K562 (cell line): ENCODE data around the gene CORO6. TPM values are rescaled to one million over a fixed set of nuclear protein-coding genes. Genes with fewer than 3 reads are reported as not detected.

Source experiments
- BACH1 ChIP-seq: fragments of 200-800 bp; sonication (Bioruptor generic); IDR thresholded peaks from 2 replicates; pipeline ENCODE4 v1.6.1; 2016; ENCODE audit warnings: missing genetic modification characterization, missing compliant biosample characterization
- CEBPB ChIP-seq: fragments of 450-650 bp; IDR thresholded peaks from 2 replicates; pipeline ENCODE4 v1.6.1; 2016; ENCODE audit warnings: missing genetic modification characterization, missing compliant biosample characterization
- E2F5 ChIP-seq: sonication (generic); formaldehyde crosslinking; IDR thresholded peaks from 2 replicates; pipeline ENCODE4 v1.8.0; 2022; ENCODE audit warnings: mild to moderate bottlenecking, missing genetic modification reagents
- HOMEZ ChIP-seq: fragments of 250-450 bp; sonication (Bioruptor Pico); IDR thresholded peaks from 2 replicates; pipeline ENCODE4 v1.4.0; 2020; ENCODE audit warnings: mild to moderate bottlenecking, moderate library complexity
- MBD1 ChIP-seq: fragments of 250-450 bp; sonication (Bioruptor Pico); IDR thresholded peaks from 2 replicates; pipeline ENCODE4 v1.8.0; 2022; ENCODE audit warnings: inconsistent platforms
- NBN ChIP-seq: fragments of 450-650 bp; IDR thresholded peaks from 2 replicates; pipeline ENCODE4 v1.6.1; 2016; ENCODE audit warnings: low read depth, mild to moderate bottlenecking
- NFE2L1 ChIP-seq: fragments of 450-650 bp; IDR thresholded peaks from 2 replicates; pipeline ENCODE4 v1.6.1; 2016; ENCODE audit warnings: missing genetic modification characterization, low read depth, mild to moderate bottlenecking, missing compliant biosample characterization, moderate library complexity, borderline replicate concordance
- NFIC ChIP-seq: fragments of 450-650 bp; IDR thresholded peaks from 2 replicates; pipeline ENCODE4 v1.6.1; 2017; ENCODE audit warnings: mild to moderate bottlenecking, inconsistent platforms
- NRF1 ChIP-seq, 2 experiments: fragments of 450-650 bp; IDR thresholded peaks in 1 of 2; conservative IDR thresholded peaks in 1 of 2; 2 replicates each; pipeline ENCODE4 v1.6.1; 2014; ENCODE audit warnings: mild to moderate bottlenecking in 2 of 2
- RBM14 ChIP-seq: fragments of 200-400 bp; formaldehyde crosslinking; IDR thresholded peaks from 2 replicates; pipeline ENCODE4 v1.6.1; 2018; ENCODE audit warnings: low read depth, mild to moderate bottlenecking, low read length, moderate library complexity, borderline replicate concordance; ENCODE audit not compliant: insufficient read depth
- RBM39 ChIP-seq: fragments of 200-400 bp; formaldehyde crosslinking; optimal IDR thresholded peaks from 2 replicates; pipeline ENCODE3; 2018; ENCODE audit warnings: low read depth, low read length
- TSC22D4 ChIP-seq: fragments of 450-650 bp; IDR thresholded peaks from 2 replicates; pipeline ENCODE4 v1.6.1; 2016; ENCODE audit warnings: missing genetic modification characterization, missing biosample characterization, control low read depth
- ZBTB5 ChIP-seq: fragments of 450-650 bp; IDR thresholded peaks from 2 replicates; pipeline ENCODE4 v1.6.1; 2017; ENCODE audit warnings: antibody characterized with exemption
- ZHX1 ChIP-seq: fragments of 150-350 bp; conservative IDR thresholded peaks from 2 replicates; pipeline ENCODE4 v1.6.1; 2014; ENCODE audit warnings: low read length
- ZNF311 ChIP-seq: fragments of 250-450 bp; sonication (Bioruptor Pico); IDR thresholded peaks from 2 replicates; pipeline ENCODE4 v1.4.0; 2020; ENCODE audit warnings: mild to moderate bottlenecking, moderate library complexity
- ZNF561 ChIP-seq: fragments of 450-650 bp; formaldehyde crosslinking; conservative IDR thresholded peaks from 2 replicates; pipeline ENCODE4 v1.4.0; 2020; ENCODE audit warnings: mild to moderate bottlenecking, moderate library complexity
- ZNF76 ChIP-seq: fragments of 250-450 bp; sonication (Bioruptor Pico); IDR thresholded peaks from 2 replicates; pipeline ENCODE4 v1.4.0; 2020; ENCODE audit warnings: mild to moderate bottlenecking, moderate library complexity, borderline replicate concordance
- polyA plus RNA-seq, 8 experiments: library from polyadenylated mRNA; depleted of rRNA in 4 of 8; stranded (reverse) in 5 of 8; unstranded in 3 of 8; fragments of >200 nt; fragmentation: Nextera tagmentation in 2 of 8; fragmentation: Illumina TruSeq in 1 of 8; extraction: Ambion mirVana in 2 of 8; extraction: Trizol in 1 of 8; gene quantifications; 2 replicates each; pipeline versions ENCODE4 v1.2.1 to v1.2.3, GENCODE V29; 2011 to 2014; ENCODE audit warnings: inconsistent platforms in 1 of 8, missing spikeins in 1 of 8
- total RNA-seq, 7 experiments: library from RNA; depleted of rRNA in 6 of 7; stranded (reverse); fragments of >200 nt in 6 of 7; fragmentation: Illumina TruSeq in 2 of 7; extraction: Trizol in 2 of 7; gene quantifications; 2 replicates each; pipeline versions ENCODE4 v1.2.1 to v1.2.3, GENCODE V29; 2011 to 2021; ENCODE audit warnings: low replicate concordance in 1 of 7

The CORO6 gene
- total and polyA plus RNA-seq, 9 of the 15 experiments (the other 6 are each of a cell fraction or from before 2014, with no cell fraction given): 0.04 to 11.9 (median 2.4) TPM

GRCh38 chr17:29617481-29618271 is 5.0 kb downstream of the CORO6 start (continued):
- TF ChIP-seq ZHX1: no peak
- TF ChIP-seq NFIC: no peak
- TF ChIP-seq RBM39: no peak
- TF ChIP-seq ZBTB5: no peak
- no peak for TF ChIP-seq NFE2L1
- TF ChIP-seq BACH1 (tag): no peak
- 0 out of 2 replicates have a peak, but pooled peaks have one; percentile 48 for TF ChIP-seq NBN
- no peak for TF ChIP-seq E2F5 (CRISPR knock-in tag)
- TF ChIP-seq HOMEZ (CRISPR knock-in tag): no peak
- TF ChIP-seq ZNF311 (CRISPR knock-in tag): no peak
- no peak for TF ChIP-seq CEBPB (tag)
- TF ChIP-seq ZNF561: no peak
- TF ChIP-seq ZNF76: no peak
- TF ChIP-seq TSC22D4 (tag): no peak
- TF ChIP-seq NRF1 (conservative IDR thresholded peaks at IDR 0.05 in 1 of 2, IDR thresholded peaks at IDR 0.05 in 1 of 2): peak; percentile 70 to 75
- no peak for TF ChIP-seq RBM14
- TF ChIP-seq MBD1: peak; percentile 63; the same call in 1 of the 2 replicates
